ENCODE results near the gene COL25A1. TPM values are rescaled to one million over a fixed set of nuclear protein-coding genes. Genes with fewer than 3 reads are reported as not detected.
"Not testable (repeated sequence)": the region's sequence is repeated elsewhere in the genome, so short reads cannot be mapped to it uniquely, and the experiment has no call there.

Gene COL25A1
- total RNA-seq, 1 experiment from 2014 or later: not detected

DNA sequence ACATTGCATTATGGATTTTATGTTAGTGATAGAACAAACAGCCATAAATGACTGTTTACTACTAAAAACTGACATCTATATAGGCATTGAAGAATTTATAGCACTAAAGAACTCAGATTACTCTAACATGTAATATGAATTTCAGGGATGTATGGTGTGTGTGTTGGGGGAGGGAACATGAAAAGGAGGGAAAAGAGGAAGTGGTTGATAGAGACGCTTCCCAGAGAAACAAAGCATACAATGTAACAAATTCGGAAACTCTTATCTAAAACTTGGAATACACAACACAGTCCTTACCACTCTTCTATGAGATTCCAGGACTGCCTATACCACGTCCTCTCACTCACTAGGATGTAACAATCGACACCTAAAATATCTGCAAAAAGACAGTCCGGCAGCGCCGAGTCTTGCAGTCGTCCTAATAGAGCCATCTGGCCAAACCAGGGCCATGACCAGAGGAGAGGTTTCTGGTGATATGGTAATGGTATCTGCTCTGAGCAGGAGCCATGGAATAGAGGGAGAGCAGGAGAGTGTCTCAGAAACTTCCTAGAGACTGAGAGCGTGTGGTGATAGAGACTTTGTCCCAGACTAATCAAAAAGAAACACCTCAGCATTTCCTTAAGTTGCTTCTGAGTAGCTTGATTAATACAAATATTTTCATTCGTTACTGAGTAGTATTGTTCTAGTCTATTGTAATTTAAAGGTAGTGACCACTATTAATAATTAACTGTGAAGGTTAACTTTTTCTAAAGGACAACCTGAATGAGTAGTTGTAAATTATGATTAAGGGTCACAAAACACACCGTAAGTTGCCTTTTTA, 287.7 kb downstream of the COL25A1 start:
- no peak for DNase-seq (ENCODE audit: low spot score)

DNA sequence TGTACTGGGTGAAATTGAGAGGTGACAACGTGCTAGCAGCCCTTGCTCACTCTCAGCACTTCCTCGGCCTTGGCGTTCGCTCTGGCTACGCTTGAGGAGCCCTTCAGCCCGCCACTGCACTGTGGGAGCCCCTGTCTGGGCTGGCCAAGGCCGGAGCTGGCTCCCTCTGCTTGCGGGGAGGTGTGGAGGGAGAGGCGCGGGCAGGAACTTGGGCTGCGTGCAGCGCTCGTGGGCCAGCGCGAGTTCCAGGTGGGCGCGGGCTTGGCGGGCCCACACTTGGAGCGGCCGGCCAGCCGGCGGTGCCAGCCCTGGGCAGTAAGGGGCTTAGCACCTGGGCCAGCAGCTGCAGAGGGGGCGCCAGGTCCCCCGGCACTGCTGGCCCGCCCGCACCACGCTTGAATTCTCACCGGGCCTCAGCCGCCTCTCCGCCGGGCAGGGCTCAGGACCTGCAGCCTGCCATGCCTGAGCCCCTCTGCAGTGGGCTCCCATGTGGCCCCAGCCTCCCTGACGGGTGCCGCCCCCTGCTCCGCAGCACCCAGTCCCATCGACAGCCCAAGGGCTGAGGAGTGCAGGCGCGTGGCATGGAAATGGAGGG, 290.1 kb downstream of the COL25A1 start:
- no peak for DNase-seq (ENCODE audit: low spot score)

DNA sequence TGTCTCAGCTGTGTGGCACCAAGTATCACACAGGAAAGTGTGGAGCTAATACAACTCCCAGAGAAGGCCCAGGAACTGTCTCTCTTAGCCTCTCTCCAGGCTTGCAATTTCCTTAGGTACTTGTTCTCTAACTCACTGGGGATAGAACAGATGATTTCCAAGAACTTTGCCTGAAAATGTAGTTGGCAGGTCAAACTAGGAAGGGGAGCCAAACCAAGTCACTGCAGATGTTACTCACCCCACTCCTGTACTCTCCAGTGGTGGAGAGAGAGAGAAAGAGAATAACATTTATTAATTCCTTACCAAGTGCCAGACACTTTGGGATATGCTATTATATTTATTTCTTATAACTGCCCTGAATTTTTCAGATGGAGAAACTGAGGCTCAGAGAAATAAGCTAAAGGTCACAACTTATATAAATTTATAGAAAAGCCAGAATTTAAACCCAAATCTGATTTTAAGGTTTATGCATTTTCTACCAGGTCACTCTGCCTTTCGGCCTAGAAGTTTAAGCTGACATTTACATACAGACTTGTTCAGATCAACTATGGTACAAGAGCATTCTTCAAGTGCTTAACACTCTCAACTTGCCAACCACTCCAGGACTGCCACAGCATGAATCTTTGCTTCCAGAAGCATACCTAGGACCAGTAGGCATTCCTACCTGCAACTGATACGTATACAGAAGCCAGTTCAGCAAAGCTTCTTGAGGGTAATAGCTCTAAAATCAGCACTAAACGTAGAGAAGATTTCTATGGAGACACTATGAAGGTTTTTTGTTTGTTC, 291.0 kb downstream of the COL25A1 start:
- no peak for DNase-seq (ENCODE audit: low spot score)

DNA sequence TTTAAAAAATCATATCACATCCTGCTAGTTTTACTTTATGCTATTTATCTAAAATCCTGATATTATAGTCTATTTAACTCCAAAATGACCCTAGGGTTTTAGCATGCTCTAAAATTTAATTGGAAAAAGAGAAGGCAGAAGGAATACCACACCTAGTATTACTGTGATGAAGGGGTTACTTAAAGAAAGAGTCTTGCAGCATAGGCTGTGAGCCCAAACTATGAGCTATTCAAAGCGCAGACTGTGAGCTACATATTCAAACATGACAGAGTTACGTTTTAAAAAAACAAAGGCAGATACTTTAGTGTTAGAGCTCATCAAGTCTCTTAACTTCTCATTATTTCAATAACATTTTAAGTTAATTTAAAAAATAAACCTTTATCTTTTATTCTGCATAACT, 291.9 kb downstream of the COL25A1 start:
- DNase-seq (ENCODE audit: low spot score): no peak

DNA sequence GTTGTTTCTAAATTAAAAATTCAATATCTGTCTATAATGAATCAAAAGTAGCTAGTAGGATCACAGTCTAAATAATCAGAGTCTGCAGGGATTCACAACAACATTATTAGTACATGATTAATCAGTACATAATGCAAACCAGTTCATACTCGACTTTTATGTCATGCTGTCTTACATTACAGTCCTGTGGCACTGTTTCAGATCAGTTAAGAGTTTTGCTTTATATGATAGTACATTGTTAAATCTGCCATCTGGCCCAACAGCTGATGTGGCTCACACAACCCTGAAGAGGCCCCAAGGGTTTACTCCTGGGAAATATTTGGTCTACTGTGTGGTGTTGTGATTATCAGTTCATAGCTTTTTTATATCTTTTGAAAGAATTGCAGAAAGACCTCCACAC, 292.5 kb downstream of the COL25A1 start:
- DNase-seq (ENCODE audit: low spot score): no peak

DNA sequence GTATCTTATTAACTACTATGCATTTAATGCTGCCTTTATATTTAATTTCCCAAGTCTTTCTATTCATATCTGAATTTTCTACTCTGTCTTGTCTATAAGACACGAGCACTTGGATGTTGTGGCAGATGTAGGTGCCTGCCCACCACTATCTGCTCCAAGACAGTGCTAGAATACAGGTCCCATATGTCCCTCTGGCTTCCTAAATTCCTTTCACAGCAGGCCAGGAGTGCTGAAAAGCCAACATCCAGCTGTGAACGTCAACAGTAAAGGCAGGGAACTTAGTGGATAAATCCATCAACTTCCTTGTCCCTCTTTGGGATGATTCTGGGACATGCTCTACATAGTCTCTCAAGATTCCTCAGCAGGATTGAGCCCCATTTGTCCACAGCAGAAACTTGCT, 294.5 kb downstream of the COL25A1 start:
- DNase-seq (ENCODE audit: low spot score): no peak

DNA sequence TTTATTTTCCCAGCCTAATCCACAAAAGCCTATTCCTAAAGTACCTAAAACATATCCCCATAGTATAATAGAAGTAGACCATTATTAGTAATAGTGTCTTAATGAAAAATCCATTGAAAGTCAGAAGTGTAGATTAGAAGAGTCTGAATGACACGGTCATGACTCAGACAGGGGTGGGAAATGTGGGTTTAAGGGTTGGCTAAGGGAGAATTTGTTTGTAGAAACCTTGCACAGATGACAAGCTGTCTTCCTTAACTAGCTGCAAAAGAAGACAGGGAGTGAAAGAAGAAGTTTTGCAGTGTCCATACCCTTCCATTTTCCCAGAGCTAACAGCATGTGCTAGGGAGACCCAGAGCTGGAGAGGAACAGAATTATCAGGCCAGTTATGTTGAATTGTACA, 296.9 kb downstream of the COL25A1 start:
- peak; percentile 19 for DNase-seq (ENCODE audit: low spot score)

DNA sequence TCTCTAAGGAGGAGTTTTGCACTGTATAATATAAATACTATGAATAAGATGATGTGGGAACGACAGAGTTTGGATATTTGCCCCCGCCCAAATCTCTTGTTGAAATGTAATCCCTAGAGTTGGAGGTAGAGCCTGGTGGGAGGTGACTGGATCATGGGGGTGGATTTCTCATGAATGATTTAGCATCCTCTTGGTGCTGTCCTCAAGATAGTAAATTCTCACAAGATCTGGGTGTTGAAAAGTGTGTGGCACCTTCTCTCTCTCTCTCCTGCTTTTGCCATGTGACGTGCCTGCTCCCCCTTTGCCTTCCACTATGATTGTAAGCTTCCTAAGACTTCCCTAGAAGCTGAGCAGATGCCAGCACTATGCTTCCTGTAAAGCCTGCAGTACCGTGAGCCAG, 298.0 kb downstream of the COL25A1 start:
- no peak for DNase-seq (ENCODE audit: low spot score)

DNA sequence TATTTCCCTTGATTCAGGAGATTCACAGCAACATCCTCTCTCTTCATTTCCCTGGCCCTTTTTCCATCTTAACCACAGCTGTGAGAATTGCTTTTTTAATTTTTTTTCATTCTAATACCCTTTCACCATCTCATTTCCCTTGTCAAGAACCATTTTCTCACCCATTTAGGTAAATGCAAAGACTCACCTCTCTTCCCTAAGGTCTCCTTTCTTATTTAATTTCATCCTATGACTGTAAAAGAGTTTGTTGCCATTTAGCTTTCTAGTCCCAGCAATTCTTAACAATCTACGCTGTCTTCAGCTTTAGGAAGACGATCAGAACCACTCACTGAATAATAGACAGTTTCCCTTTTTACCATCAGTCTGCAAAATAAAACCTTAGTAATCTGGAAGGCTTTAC, 298.5 kb downstream of the COL25A1 start:
- no peak for DNase-seq (ENCODE audit: low spot score)

DNA sequence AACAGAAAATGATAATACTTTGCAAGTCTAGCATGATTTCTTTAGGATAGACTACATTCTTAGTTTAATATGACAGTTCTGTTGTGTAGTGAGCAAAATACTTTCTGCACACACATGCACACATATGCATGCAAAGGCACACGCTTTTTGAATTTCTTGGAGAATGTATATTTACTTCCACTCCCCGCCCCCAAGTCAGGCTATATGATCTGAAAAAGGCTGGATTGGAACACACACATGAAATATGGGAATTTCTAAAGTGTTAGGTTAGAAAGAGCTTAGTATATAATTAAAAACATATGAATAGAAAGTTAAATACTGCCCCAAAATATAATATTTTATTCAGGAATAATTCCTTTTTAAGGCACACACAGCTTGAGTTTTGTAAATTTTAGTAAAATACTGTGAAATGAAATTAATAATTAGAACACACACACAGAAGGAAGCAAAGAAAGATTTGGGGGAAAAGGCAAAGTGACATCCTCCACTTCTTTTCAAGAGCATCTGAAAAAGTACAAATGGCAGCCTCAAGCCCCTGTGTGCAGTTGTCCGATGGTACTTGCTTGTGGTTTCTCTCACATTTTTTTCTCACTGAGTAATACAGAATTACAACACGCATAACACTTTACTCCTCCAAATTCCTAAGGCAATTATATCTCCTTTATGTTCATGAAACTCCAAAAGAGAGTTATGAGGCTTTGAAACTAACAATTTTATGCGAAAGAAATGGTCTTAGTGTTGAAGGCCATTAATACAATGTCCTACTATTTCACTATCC, 310.7 kb downstream of the COL25A1 start:
- no peak for DNase-seq (ENCODE audit: low spot score)

DNA sequence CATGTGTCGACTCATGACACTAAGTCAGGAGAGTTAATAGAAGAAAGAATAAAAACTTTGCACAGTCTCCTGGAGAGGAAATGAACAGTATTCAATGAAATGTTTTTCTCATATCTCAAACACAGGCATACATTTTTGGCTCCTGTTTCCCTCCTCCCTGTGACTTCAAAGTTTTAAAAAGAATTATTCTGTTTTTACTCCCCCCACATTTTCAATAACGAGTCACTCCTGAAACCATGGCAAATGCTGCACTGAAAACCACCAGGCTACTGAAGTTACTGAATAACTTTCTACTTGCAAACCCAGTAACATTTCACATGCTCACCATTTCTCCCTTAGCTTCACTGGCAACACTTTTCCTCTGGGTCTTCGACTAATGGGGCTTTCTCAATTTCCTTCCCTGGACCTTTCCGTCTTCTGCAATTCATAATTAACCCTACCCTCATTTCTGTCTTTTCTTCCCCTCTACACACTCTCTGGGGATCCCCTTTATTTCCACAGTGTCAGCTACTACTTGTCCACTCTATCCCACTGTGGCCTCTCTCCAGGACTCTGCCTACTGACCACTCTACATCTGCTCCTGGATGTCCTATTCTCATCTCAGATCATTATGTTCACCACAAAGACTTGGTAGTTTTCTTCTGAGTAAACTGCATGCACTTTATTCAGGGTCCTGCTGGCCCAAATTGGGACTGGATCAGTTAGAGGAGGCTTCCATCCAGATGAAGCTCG, 313.8 kb downstream of the COL25A1 start:
- no peak for DNase-seq (ENCODE audit: low spot score)

DNA sequence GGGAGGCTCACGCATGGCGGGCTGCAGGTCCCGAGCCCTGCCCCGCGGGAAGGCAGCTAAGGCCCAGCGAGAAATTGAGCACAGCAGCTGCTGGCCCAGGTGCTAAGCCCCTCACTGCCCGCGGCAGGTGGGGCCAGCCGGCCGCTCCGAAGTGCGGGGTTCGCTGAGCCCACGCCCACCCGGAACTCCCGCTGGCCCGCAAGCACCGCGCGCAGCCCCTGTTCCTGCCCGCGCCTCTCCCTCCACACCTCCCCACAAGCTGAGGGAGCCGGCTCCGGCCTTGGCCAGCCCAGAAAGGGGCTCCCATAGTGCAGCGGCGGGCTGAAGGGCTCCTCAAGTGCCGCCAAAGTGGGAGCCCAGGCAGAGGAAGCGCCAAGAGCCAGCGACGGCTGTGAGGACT, 318.0 kb downstream of the COL25A1 start:
- DNase-seq (ENCODE audit: low spot score): not testable (repeated sequence)

DNA sequence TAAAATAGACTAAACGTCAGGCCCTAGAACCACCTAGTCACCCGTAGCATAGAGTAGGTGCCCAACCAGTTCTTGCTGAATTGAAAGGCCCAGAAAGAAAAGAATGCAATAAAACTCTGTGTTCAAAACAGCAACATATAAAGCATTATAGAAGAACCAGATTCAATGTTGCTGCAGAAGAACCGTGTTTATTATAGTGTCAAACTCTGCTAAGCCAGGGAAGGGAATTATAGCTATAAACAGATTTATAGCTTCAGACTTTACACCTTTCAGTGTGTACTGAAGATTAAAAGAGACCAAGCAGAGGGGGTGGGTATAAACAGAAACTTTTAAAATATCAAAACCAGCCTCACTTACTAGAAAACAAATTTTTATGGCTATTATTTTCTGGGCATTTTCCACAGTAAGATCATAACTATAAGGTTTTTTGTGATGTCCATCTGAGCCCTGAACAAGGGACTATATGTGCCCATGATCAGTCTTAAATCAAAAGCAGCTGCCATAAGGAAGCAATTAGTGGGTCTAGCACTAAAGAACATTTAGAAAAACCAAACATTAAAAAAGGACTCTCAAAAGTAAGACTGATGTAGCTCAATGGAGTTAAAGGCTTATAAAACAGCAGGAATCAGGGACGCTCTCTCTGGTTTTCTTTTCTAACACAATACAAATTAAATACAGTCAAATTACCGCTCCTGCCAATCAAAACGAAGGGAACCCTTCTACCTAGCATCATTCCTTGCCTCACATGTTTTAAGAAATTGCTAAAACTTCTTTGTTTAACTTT, 319.9 kb downstream of the COL25A1 start:
- DNase-seq (ENCODE audit: low spot score): no peak

DNA sequence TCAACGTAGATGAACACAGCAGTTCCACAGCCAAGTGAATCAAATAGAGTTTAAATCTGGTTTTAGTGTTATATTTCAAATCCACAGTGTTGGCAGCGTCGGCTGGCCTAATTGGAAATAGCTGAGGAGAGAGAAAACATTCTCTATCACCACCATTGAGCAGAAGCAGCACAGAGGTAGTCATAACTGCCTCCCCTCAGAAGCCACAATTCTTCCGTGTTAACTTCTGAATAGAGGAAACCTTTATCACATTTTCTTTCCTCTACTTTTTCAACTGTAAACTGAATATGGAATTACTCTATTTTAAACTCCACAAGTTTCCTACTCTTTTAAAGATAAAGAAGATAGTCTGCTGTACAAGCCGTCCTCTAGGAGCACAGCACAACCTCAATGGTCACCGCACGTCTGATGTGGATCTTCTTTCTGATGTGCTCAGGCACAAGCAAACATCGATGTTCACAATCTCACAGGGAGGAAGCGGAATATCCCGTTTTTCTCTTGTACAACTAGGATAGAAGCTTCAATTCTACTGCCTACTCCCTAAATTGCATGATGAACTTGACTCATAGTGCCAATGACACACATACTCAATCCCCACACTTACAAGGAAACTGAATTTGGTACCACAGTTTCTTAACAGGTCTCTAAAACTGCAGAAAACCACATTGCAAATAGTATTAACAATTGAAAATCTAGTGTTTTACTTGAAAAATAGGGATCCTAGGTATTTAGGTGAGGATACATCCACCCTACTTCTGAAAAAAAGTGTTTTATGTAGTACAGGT, 321.8 kb downstream of the COL25A1 start:
- no peak for DNase-seq (ENCODE audit: low spot score)

DNA sequence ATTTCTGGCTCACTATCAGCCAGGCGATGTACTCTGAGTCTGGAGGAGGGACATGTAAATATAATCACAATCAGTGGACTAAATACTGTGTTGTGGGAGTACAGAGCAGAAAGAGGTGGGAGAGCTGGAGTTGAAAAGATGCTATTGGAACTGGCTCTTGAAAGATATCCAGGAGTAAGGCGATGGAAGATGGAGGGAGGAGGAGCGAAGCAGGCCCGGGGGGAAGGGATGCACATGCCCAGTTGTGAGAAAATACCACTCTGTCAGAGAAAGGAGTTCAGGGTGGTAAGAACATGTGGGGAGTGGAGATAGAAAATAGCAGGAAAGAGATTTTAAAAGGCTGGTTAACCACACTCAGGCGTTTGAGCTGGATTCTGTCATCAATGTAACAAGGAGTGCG, 322.7 kb downstream of the COL25A1 start:
- no peak for DNase-seq (ENCODE audit: low spot score)

DNA sequence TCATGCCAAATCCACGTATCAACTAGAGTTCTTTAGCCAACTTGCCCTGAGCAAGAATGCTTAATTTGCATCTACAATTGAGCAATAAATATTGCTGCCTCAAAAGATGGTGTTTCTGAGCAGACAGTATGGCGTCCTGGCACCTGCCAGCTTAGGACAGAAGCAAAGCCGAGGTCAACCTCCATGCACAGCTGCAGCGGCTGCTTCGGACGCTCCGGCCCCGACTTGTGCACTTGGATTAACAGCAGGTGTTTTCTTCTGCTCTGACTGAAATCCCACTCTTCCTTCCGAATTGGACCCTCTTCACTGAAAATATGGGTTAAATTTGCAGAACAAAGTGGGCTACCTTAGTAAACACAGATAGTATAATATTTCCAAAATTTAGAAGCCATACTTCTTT, 324.4 kb downstream of the COL25A1 start:
- DNase-seq (ENCODE audit: low spot score): no peak

DNA sequence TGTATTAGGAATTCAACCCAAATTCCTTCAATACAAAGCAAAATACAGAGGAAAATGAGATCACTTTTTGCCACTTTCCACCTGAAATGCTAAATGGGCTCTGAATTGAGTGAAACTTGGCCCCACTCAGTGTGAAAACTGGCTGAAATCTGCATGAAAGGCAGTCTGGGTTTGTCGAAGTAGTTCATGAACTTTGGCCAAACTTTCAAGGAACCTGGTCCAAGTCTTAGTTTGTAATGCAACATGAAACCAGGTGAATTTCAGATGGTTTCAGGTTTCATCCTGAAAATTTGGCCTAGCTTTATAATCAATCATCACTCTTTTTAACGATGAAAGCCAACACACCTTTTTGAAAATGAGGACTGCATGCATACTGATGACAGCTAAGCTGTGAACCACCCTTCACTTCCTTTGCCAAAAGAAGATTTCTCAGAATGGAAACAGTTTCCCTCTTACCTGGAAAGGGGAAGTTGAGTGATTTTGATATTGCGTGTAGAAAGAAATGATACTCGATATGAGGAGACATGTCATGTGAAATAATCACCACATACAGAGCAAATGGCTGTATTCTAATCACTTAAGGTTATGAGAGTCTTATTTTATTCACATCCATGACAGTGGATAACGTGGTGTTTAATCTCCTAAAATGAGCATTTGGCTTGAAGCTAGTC, 329.7 kb downstream of the COL25A1 start:
- DNase-seq (ENCODE audit: low spot score): no peak

DNA sequence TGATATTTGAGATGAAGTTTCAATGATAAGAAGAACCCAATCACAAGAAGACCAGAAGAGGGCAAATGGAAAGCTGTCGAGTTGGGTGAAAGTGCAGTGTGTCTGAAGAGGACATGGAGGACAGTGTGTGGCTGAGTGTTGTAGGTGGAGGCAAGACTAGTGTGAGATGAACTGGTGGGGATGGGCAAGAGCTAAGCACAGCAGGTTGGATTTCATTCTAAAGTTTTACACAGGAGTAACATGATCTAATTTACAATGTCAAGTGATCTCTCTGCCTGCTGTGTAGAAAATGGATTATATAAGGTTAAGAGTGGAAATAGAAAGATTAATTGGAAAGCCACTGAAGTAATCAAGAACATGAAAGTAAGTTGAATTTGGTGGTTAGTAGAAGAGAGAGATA, 331.0 kb downstream of the COL25A1 start:
- DNase-seq (ENCODE audit: low spot score): no peak
